OCI-LY1 (cell line): Measurements from ENCODE around the gene EXOSC6.
A peak's percentile ranks its signal among the peaks of the same experiment; 100 is the strongest.

Source experiments
- H2AFZ ChIP-seq: fragments of 200-600 bp; sonication (generic), shearing (Covaris generic); 2 replicates; pipeline ENCODE4 v1.6.0; 2014; ENCODE audit warnings: antibody characterized with exemption, mild to moderate bottlenecking, low read length
- H3F3A ChIP-seq: fragments of 200-600 bp; sonication (generic), shearing (Covaris generic); 2 replicates; pipeline ENCODE4 v1.6.0; 2014; ENCODE audit warnings: mild to moderate bottlenecking, antibody characterized with exemption, low read length, moderate library complexity; ENCODE audit not compliant: insufficient read depth
- H3K27ac ChIP-seq: fragments of 200-600 bp; sonication (generic); 2 replicates; pipeline ENCODE4 v1.5.1; 2014; ENCODE audit warnings: low read length, mixed run types, mild to moderate bottlenecking, low read depth; ENCODE audit not compliant: poor library complexity, severe bottlenecking
- H3K27me3 ChIP-seq: fragments of 200-600 bp; sonication (generic); 2 replicates; pipeline ENCODE4 v1.6.0; 2014; ENCODE audit warnings: antibody characterized with exemption, mild to moderate bottlenecking, low read length, moderate library complexity; ENCODE audit not compliant: insufficient read depth
- H3K36me3 ChIP-seq: fragments of 200-600 bp; sonication (generic); 2 replicates; pipeline ENCODE4 v1.6.1; 2014; ENCODE audit warnings: mild to moderate bottlenecking, antibody characterized with exemption, low read length, moderate library complexity, mixed read lengths; ENCODE audit not compliant: insufficient read depth
- H3K4me1 ChIP-seq: fragments of 200-600 bp; sonication (generic); 2 replicates; pipeline ENCODE4 v1.5.1; 2014; ENCODE audit warnings: mild to moderate bottlenecking, low read length, moderate library complexity; ENCODE audit not compliant: insufficient read depth, severe bottlenecking
- H3K4me2 ChIP-seq: fragments of 200-600 bp; sonication (generic), shearing (Covaris generic); 2 replicates; pipeline ENCODE4 v1.6.1; 2014; ENCODE audit warnings: low read length
- H3K4me3 ChIP-seq: fragments of 200-600 bp; sonication (generic); 2 replicates; pipeline ENCODE4 v1.5.1; 2014; ENCODE audit warnings: low read length, low read depth, mild to moderate bottlenecking, mixed read lengths; ENCODE audit not compliant: poor library complexity, severe bottlenecking
- H3K79me2 ChIP-seq: fragments of 200-600 bp; shearing (Covaris generic); 2 replicates; pipeline ENCODE4 v1.6.1; 2016; ENCODE audit warnings: mixed run types, low read length, mixed read lengths; ENCODE audit not compliant: insufficient read depth
- H3K9ac ChIP-seq: fragments of 200-600 bp; sonication (generic), shearing (Covaris generic); 2 replicates; pipeline ENCODE4 v1.6.1; 2014; ENCODE audit warnings: mild to moderate bottlenecking, low read length, mixed read lengths
- H3K9me2 ChIP-seq: fragments of 200-600 bp; sonication (generic), shearing (Covaris generic); 2 replicates; pipeline ENCODE4 v1.6.1; 2014; ENCODE audit warnings: low read depth, mild to moderate bottlenecking, low read length, mixed read lengths
- H3K9me3 ChIP-seq: fragments of 200-600 bp; shearing (Covaris generic); 2 replicates; pipeline ENCODE4 v1.6.1; 2014; ENCODE audit warnings: low read length, mixed read lengths
- H4K20me1 ChIP-seq: fragments of 200-600 bp; sonication (generic), shearing (Covaris generic); 2 replicates; pipeline ENCODE4 v1.6.0; 2016; ENCODE audit warnings: mild to moderate bottlenecking, low read length; ENCODE audit not compliant: insufficient read depth
- CTCF ChIP-seq: fragments of 200-600 bp; sonication (generic), shearing (Covaris generic); IDR thresholded peaks from 2 replicates; pipeline ENCODE4 v1.5.1; 2017; ENCODE audit warnings: mild to moderate bottlenecking, antibody characterized with exemption, low read length, moderate library complexity, mixed read lengths
- EZH2 ChIP-seq: fragments of 200-600 bp; sonication (generic), shearing (Covaris generic); IDR thresholded peaks from 2 replicates; pipeline ENCODE4 v1.8.0; 2017; ENCODE audit warnings: borderline replicate concordance, mixed run types, mild to moderate bottlenecking, antibody characterized with exemption, low read length, moderate library complexity, mixed read lengths

Gene EXOSC6

DNA sequence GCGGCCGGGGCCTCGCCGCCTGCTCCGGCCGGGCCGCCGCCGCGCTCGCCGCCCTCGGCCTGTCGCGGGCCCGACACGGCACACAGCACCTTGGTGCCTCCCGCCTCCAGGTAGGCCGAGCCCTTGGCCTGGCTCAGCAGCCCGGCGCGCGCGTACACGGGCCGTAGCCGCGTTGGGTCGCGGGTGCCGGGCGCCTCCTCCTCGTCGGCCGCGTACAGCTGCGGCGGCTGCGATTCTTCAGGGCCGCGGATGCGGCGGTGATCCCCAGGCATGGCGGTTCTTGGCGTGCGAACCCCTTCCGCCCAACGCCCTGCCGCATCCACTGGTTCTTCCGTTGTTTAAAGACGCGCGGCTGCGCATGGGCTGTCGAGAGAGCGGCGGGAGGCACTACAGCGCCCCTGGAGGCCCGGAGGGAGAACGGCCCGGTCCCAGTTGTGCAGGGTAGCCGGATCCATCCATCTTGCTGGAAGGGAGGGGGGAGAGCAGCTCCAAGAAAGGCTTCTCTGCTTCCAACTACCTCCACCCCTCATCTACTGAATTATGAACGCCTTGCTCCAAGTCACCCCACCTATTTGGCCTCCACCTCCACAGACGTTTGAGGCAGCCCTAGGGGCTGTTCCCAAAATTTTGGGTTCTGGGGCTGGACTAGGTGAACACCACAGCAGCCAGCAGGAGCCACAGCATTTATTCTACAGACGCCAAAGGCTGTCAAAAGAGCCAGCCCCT lies at the start of gene EXOSC6:
Gene EXOSC6, minus strand, starts transcription at position 312 of the 726 bp plus-strand sequence. Its CDS starts 40 bp downstream, at position 272.
- Histone ChIP-seq H3K36me3 (peaks cover 61% of the 10 kb centered on the region), H3K27ac (peak within 1 kb of the TSS; percentile 69), H3K9ac (peak within 1 kb of the TSS; percentile 88), H3K9me3 (no peaks in the 10 kb centered on the region), H2AFZ (no peak within 1 kb of the TSS), H3K27me3 (no peaks in the 10 kb centered on the region), H3K4me2 (peak within 1 kb of the TSS; percentile 89), H3K79me2 (peaks cover 25% of the 10 kb centered on the region), H3K9me2 (no peaks in the 10 kb centered on the region), H3K4me3 (peak within 1 kb of the TSS; percentile 80), H3K4me1 (peaks cover 15% of the 10 kb centered on the region), H4K20me1 (no peaks in the 10 kb centered on the region), H3F3A (no peaks in the 10 kb centered on the region)
- TF ChIP-seq EZH2: no peak
- TF ChIP-seq CTCF: peak; percentile 89

- no peak overlapping the region for H3K4me2 ChIP-seq
- H3K36me3 ChIP-seq: peaks cover 36% of the 10 kb centered on the region
- no peak overlapping the region for H2AFZ ChIP-seq
- peaks cover 10% of the 10 kb centered on the region for H3K9me3 ChIP-seq
- H3K4me1 ChIP-seq: peaks cover 14% of the 10 kb centered on the region
- H3K27me3 ChIP-seq: no peaks in the 10 kb centered on the region
- no peak overlapping the region for H3K9ac ChIP-seq
- H3K79me2 ChIP-seq: peaks cover 42% of the 10 kb centered on the region
- no peaks in the 10 kb centered on the region for H3F3A ChIP-seq
- H4K20me1 ChIP-seq: no peaks in the 10 kb centered on the region
- no peak overlapping the region for H3K4me3 ChIP-seq
- no peaks in the 10 kb centered on the region for H3K9me2 ChIP-seq
- no peak for TF ChIP-seq CTCF
- TF ChIP-seq EZH2: no peak
- H3K27ac ChIP-seq: no peak overlapping the region
These were observed 49.4 kb upstream of the EXOSC6 start for GRCh38 chr16:70301121-70301520.

- no peaks in the 10 kb centered on the region for H3K27me3 ChIP-seq
- H3K9me3 ChIP-seq: peaks cover 10% of the 10 kb centered on the region
- TF ChIP-seq CTCF (no peak), EZH2 (no peak)
- peaks cover 33% of the 10 kb centered on the region for H3K36me3 ChIP-seq
- H3F3A ChIP-seq: no peaks in the 10 kb centered on the region
- peaks cover 14% of the 10 kb centered on the region for H3K4me1 ChIP-seq
- H4K20me1 ChIP-seq: no peaks in the 10 kb centered on the region
- peak within 1 kb of the TSS; percentile 67 for H2AFZ ChIP-seq
- peak within 1 kb of the TSS; percentile 86 for H3K4me2 ChIP-seq
- no peaks in the 10 kb centered on the region for H3K9me2 ChIP-seq
- peaks cover 35% of the 10 kb centered on the region for H3K79me2 ChIP-seq
- peak within 1 kb of the TSS; percentile 86 for H3K9ac ChIP-seq
- H3K4me3 ChIP-seq: peak within 1 kb of the TSS; percentile 87
- H3K27ac ChIP-seq: peak within 1 kb of the TSS; percentile 54
These were observed 47.5 kb upstream of the EXOSC6 start, which contains the start of gene DDX19B for GRCh38 chr16:70298988-70299938. Gene DDX19B, plus strand, starts transcription at chr16:70299186. Its CDS starts 112 bp downstream, at chr16:70299298.
